Body of pancreas (tissue), 4 donors: ENCODE measurements around the gene BTG2. TPM values are rescaled to one million over a fixed set of nuclear protein-coding genes. Genes with fewer than 3 reads are reported as not detected.

Experiments
- ATAC-seq: fragments of 150-250 bp; one replicate; pipeline ENCODE4 v1.9.1; 2016
- DNase-seq, 4 donors: peaks; one replicate each; pipeline ENCODE4 v3.0.0-alpha.2; 2019
- H3K27ac ChIP-seq, 4 donors: fragments of 200-600 bp; sonication (generic); 1 replicate in 3 of 4; 2 replicates in 1 of 4; pipeline versions ENCODE4 v1.5.1 to v1.6.1; 2016 to 2019; ENCODE audit warnings: mild to moderate bottlenecking in 1 of 4, mixed read lengths in 1 of 4, moderate library complexity in 1 of 4
- H3K27me3 ChIP-seq, 2 donors: fragments of 200-600 bp; sonication (generic); one replicate each; pipeline ENCODE4 v1.6.0; 2016; ENCODE audit warnings: mild to moderate bottlenecking in 1 of 2
- H3K36me3 ChIP-seq, 2 donors: fragments of 200-600 bp; sonication (generic); replicated peaks in 1 of 2; 2 replicates each; pipeline ENCODE4 v1.5.1; 2016; ENCODE audit warnings: low read depth in 2 of 2; ENCODE audit not compliant: insufficient read depth in 1 of 2
- H3K4me1 ChIP-seq: fragments of 200-600 bp; sonication (generic); one replicate; pipeline ENCODE4 v1.6.0; 2016
- H3K4me3 ChIP-seq, 2 donors: fragments of 200-600 bp; sonication (generic); 1 replicate in 1 of 2; 2 replicates in 1 of 2; pipeline ENCODE4 v1.5.1; 2016 to 2019
- H3K9me3 ChIP-seq, 3 donors: fragments of 200-600 bp; sonication (generic); 1 replicate in 2 of 3; 2 replicates in 1 of 3; pipeline ENCODE4 v1.5.1; 2016
- POLR2A ChIP-seq, 3 donors: fragments of 450-650 bp; IDR thresholded peaks; one replicate each; pipeline ENCODE4 v1.6.1; 2016; ENCODE audit warnings: antibody characterized with exemption in 3 of 3, mild to moderate bottlenecking in 2 of 3
- WGBS, 2 donors: methylation state at CpG; one replicate each; pipeline ENCODE4 v1.1.5; 2017; 5-methylcytosine and 5-hydroxymethylcytosine counted together
- intact Hi-C: fragments of 100-400 bp; cut with DNase I; formaldehyde crosslinking; loops from one replicate; pipeline ENCODE4 v1.15.1; 2023
- total RNA-seq, 2 donors: library from RNA; depleted of rRNA; stranded (reverse); fragments of >200 nt; gene quantifications; one replicate each; pipeline ENCODE4 v1.1.0, GENCODE V29; 2016
- TF ChIP-seq, protein P1 (sequence below), 7 experiments: fragments of 450-650 bp in 4 of 7; fragments of 200-600 bp in 3 of 7; sonication (generic) in 3 of 7; IDR thresholded peaks; one replicate each; pipeline ENCODE4 v1.5.1; 2016 to 2019; ENCODE audit warnings: antibody characterized with exemption in 7 of 7

BTG2 gene
- total RNA-seq, 2 donors from 2014 or later, result 122 to 160 TPM

DNA sequence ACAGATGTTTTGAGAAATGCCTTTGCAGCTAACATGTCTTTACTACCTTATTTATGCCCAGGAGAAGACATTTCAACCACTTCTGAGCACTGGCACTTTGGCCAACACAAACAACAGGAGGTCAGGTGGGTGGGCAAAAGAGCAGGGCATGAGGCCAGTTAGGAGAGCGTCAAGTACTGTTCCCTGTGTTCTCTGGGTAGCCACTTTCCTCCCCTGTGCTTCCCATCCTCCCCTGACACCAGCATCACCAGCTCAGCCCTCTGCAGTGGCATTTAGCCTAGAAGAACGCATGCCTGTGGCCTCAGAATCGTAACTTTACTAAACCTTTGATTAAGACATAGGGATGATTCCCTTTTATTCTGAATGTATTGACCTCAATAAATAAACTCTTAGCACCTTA lies 18.3 kb downstream of the BTG2 start:
- 43 to 54% methylated on average over 3 of the region's 3 CpGs for WGBS, 2 donors
- ATAC-seq (no peak), DNase-seq (peak; percentile 53 to 75 (median 58))
- Histone ChIP-seq H3K4me3 (no peak overlapping the region), H3K36me3 (no peaks in the 10 kb centered on the region), H3K9me3 (no peaks in the 10 kb centered on the region), H3K27me3 (no peaks in the 10 kb centered on the region), H3K4me1 (peaks cover 96% of the 10 kb centered on the region), H3K27ac (peak overlapping the region; percentile 82 to 98 (median 96))
- intact Hi-C loops, result no loop called here
- TF ChIP-seq, protein P1, sequence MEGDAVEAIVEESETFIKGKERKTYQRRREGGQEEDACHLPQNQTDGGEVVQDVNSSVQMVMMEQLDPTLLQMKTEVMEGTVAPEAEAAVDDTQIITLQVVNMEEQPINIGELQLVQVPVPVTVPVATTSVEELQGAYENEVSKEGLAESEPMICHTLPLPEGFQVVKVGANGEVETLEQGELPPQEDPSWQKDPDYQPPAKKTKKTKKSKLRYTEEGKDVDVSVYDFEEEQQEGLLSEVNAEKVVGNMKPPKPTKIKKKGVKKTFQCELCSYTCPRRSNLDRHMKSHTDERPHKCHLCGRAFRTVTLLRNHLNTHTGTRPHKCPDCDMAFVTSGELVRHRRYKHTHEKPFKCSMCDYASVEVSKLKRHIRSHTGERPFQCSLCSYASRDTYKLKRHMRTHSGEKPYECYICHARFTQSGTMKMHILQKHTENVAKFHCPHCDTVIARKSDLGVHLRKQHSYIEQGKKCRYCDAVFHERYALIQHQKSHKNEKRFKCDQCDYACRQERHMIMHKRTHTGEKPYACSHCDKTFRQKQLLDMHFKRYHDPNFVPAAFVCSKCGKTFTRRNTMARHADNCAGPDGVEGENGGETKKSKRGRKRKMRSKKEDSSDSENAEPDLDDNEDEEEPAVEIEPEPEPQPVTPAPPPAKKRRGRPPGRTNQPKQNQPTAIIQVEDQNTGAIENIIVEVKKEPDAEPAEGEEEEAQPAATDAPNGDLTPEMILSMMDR (IDR thresholded peaks at IDR 0.05), result no peak
- no peak for TF ChIP-seq POLR2A (IDR thresholded peaks at IDR 0.05)

DNA sequence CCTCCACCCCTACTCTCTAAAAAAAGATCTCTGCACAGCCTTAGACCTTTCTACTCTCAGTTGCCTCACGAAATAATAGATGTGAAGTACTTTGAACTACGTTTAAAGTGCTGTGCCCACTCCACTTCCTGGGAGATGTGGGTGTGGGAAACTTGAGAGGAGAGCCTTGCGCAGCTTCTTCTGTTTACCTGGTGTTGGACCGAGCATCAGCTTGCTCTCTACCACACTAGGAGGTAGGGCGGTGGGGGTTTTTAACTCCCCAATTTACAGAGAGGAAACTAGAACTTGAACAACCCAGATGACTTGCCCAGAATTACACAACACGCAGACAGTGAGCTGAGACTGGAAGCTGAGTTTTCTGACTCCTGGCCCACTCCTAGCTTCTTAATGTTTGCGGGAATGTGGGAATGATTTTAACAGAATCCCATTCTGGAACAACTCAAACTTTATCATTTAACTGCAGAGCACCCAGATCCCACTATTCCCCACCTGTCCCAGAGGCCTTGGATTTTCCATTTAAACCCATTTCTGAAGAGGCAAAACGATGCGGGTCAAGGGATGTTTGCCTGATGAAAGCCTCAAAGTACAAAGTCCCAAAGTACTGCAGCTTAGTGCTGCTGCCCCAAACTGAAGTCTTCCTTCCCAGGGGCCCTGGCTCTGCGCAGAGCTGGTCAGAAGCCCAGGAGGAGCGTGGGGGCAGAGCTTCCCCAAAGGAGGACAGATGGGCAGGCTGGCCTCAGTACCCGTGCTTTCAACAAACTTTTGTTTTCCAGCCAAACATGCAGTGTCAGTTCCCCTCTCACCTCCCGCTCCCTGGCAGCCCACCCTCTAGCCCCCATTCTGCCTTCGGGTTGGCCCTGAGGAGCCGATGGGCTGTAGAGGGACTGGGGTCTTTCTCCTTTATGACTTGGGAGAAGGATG lies 19.0 kb downstream of the BTG2 start:
- H3K9me3 ChIP-seq, result no peaks in the 10 kb centered on the region
- H3K27me3 ChIP-seq, result no peaks in the 10 kb centered on the region
- peaks cover 96% of the 10 kb centered on the region for H3K4me1 ChIP-seq
- 63 to 75% methylated on average over 10 to 15 of the region's 15 CpGs for WGBS, 2 donors
- intact Hi-C loops, result no loop called here
- DNase-seq (peak in 1 of 4 donors; percentile 32), ATAC-seq (no peak)
- peak overlapping the region; percentile 82 to 98 (median 96) for H3K27ac ChIP-seq
- H3K4me3 ChIP-seq, result no peak overlapping the region
- TF ChIP-seq POLR2A (IDR thresholded peaks at IDR 0.05), result no peak
- TF ChIP-seq, protein P1 (IDR thresholded peaks at IDR 0.05), result no peak
- no peaks in the 10 kb centered on the region for H3K36me3 ChIP-seq

DNA sequence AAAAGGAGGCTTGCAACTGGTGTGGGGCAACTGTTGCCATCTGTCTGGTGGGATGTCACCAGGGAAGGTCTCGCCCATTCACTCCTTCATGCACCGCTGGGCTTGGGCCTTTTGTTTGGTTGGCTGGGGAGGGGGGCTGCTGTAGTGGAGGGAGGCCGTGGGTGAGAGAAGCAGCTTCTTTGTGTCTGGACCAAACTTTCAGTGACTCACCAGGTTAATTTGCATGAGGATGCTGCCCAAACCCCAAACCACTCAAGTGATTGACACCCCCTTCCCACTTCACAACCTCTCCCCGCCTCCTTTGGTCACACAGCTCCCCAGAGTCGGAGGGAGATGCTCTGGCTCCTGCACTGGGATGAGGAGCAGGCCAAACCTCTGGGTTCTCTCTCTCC lies 19.7 kb downstream of the BTG2 start:
- peaks cover 93% of the 10 kb centered on the region for H3K4me1 ChIP-seq

DNA sequence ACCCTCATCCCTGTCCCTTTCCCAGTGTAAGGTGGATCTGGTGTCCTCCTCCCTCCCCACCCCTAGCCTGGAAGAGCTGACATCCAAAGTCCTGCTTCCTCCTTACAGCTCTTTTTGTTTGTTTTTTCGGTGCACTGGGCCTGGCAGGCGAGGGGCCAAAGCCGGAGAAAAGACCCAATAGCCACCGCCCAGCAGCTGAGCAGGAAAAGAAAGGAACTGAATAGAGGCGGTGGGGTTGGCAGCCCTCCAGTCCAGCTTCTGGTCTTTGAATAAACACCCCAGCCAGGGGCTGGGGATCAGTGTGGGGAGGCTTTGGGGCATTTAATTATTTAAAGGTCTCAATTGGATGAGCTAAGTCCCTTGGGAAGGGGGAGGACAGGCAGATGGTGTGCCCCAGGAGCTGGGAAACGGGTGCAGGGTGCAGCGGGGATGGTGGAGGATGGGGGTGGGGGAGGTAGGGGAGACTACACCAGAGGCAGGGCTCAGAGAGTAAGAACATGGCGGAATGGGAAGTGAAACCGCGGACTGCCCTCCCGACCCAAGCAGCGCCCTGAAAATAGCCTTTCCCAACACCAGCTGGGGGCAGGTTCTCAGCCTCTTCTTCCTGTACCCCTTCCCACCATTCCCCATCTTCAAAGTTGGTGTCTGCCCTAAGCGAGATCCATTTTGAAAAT lies 20.2 kb downstream of the BTG2 start:
- no peaks in the 10 kb centered on the region for H3K27me3 ChIP-seq
- H3K4me3 ChIP-seq, result no peak overlapping the region

More for the DNA sequence above, 19.7 kb downstream of the BTG2 start:
- Histone ChIP-seq H3K36me3 (no peaks in the 10 kb centered on the region), H3K4me3 (no peak overlapping the region), H3K9me3 (no peaks in the 10 kb centered on the region), H3K27ac (peak overlapping the region; percentile 82 to 98 (median 96)), H3K27me3 (no peaks in the 10 kb centered on the region)
- TF ChIP-seq, protein P1 (IDR thresholded peaks at IDR 0.05), result no peak
- TF ChIP-seq POLR2A (IDR thresholded peaks at IDR 0.05), result peak in 1 of 3 donors; percentile 28
- ATAC-seq (no peak), DNase-seq (peak in 1 of 4 donors; percentile 28)
- intact Hi-C loops, result no loop called here
- 66 to 84% methylated on average over 5 of the region's 5 CpGs for WGBS, 2 donors

More for the DNA sequence above, 20.2 kb downstream of the BTG2 start:
- 55 to 63% methylated on average over 13 of the region's 13 CpGs for WGBS, 2 donors
- intact Hi-C loops, result no loop called here
- DNase-seq (peak; percentile 57 to 78 (median 72)), ATAC-seq (no peak)
- TF ChIP-seq POLR2A (IDR thresholded peaks at IDR 0.05), result no peak
- TF ChIP-seq, protein P1 (IDR thresholded peaks at IDR 0.05), result no peak
- H3K27ac ChIP-seq, result peak overlapping the region; percentile 82 to 98 (median 96)
- peaks cover 87% of the 10 kb centered on the region for H3K4me1 ChIP-seq
- H3K36me3 ChIP-seq, result no peaks in the 10 kb centered on the region
- no peaks in the 10 kb centered on the region for H3K9me3 ChIP-seq
